MM.1S (cell line): ENCODE measurements around the gene LIMS2.

Source experiments
- DNase-seq: peaks from one replicate; pipeline ENCODE4 v3.0.0-alpha.2; 2015
- H2AFZ ChIP-seq: fragments of 300-600 bp; sonication (generic); 2 replicates; pipeline ENCODE4 v1.6.0; 2016; ENCODE audit warnings: antibody characterized with exemption, low read length
- H3F3A ChIP-seq: fragments of 300-600 bp; sonication (generic); 2 replicates; pipeline ENCODE4 v1.6.1; 2016; ENCODE audit warnings: mild to moderate bottlenecking, antibody characterized with exemption, low read length, moderate library complexity, mixed read lengths; ENCODE audit not compliant: insufficient read depth
- H3K27ac ChIP-seq: fragments of 300-600 bp; sonication (generic); 2 replicates; pipeline ENCODE4 v1.5.1; 2016; ENCODE audit warnings: mild to moderate bottlenecking, low read length
- H3K27me3 ChIP-seq: fragments of 300-600 bp; sonication (generic); replicated peaks from 2 replicates; pipeline ENCODE4 v1.6.0; 2016; ENCODE audit warnings: low read length; ENCODE audit not compliant: insufficient read depth
- H3K36me3 ChIP-seq: fragments of 300-600 bp; sonication (generic); replicated peaks from 2 replicates; pipeline ENCODE4 v1.6.1; 2016; ENCODE audit warnings: mild to moderate bottlenecking, low read length, mixed read lengths; ENCODE audit not compliant: insufficient read depth
- H3K4me1 ChIP-seq: fragments of 300-600 bp; sonication (generic); 2 replicates; pipeline ENCODE4 v1.6.1; 2016; ENCODE audit warnings: low read length, mixed read lengths
- H3K4me2 ChIP-seq: fragments of 300-600 bp; sonication (generic); 2 replicates; pipeline ENCODE4 v1.6.0; 2016; ENCODE audit warnings: low read depth, low read length
- H3K4me3 ChIP-seq: fragments of 300-600 bp; sonication (generic); 2 replicates; pipeline ENCODE4 v1.5.1; 2016; ENCODE audit warnings: low read length, mixed read lengths
- H3K79me2 ChIP-seq: fragments of 300-600 bp; sonication (generic); 2 replicates; pipeline ENCODE4 v1.6.1; 2016; ENCODE audit warnings: mixed run types, low read length, mixed read lengths
- H3K9ac ChIP-seq: fragments of 300-600 bp; sonication (generic); 2 replicates; pipeline ENCODE4 v1.6.1; 2016; ENCODE audit warnings: low read length, mixed read lengths
- H3K9me2 ChIP-seq: fragments of 300-600 bp; sonication (generic); replicated peaks from 2 replicates; pipeline ENCODE4 v1.6.1; 2016; ENCODE audit warnings: mild to moderate bottlenecking, low read length, mixed read lengths; ENCODE audit not compliant: insufficient read depth
- H3K9me3 ChIP-seq: fragments of 300-600 bp; sonication (generic); replicated peaks from 2 replicates; pipeline ENCODE4 v1.6.1; 2016; ENCODE audit warnings: mild to moderate bottlenecking, low read length, mixed read lengths; ENCODE audit not compliant: insufficient read depth
- H4K20me1 ChIP-seq: fragments of 300-600 bp; sonication (generic); 2 replicates; pipeline ENCODE4 v1.6.1; 2016; ENCODE audit warnings: mild to moderate bottlenecking, low read length, moderate library complexity, mixed read lengths; ENCODE audit not compliant: insufficient read depth
- EZH2 ChIP-seq: fragments of 300-600 bp; sonication (generic); optimal IDR thresholded peaks from 2 replicates; pipeline ENCODE3; 2017; ENCODE audit warnings: low read depth, mild to moderate bottlenecking, antibody characterized with exemption, low read length, mixed read lengths
- EZH2phosphoT487 ChIP-seq: fragments of 300-600 bp; sonication (generic); IDR thresholded peaks from 2 replicates; pipeline ENCODE4 v1.6.1; 2018; ENCODE audit warnings: antibody characterized with exemption, low read length
- TF ChIP-seq, protein P1 (sequence below): fragments of 300-600 bp; sonication (generic); IDR thresholded peaks from 2 replicates; pipeline ENCODE4 v1.5.1; 2016; ENCODE audit warnings: antibody characterized with exemption, low read length, mixed read lengths

The LIMS2 gene

GRCh38 chr2:127664895-127665225 lies 10.5 kb downstream of the LIMS2 start:
- Histone ChIP-seq H3K27me3 (peaks cover 5% of the 10 kb centered on the region; the same call in 1 of the 2 replicates), H2AFZ (no peak overlapping the region), H4K20me1 (no peaks in the 10 kb centered on the region), H3K4me3 (no peak overlapping the region), H3K9me2 (no peaks in the 10 kb centered on the region), H3F3A (no peaks in the 10 kb centered on the region), H3K4me1 (no peaks in the 10 kb centered on the region), H3K9ac (no peak overlapping the region), H3K27ac (no peak overlapping the region), H3K36me3 (no peaks in the 10 kb centered on the region), H3K4me2 (no peak overlapping the region), H3K79me2 (no peaks in the 10 kb centered on the region), H3K9me3 (no peaks in the 10 kb centered on the region)
- no peak for DNase-seq
- TF ChIP-seq, protein P1, sequence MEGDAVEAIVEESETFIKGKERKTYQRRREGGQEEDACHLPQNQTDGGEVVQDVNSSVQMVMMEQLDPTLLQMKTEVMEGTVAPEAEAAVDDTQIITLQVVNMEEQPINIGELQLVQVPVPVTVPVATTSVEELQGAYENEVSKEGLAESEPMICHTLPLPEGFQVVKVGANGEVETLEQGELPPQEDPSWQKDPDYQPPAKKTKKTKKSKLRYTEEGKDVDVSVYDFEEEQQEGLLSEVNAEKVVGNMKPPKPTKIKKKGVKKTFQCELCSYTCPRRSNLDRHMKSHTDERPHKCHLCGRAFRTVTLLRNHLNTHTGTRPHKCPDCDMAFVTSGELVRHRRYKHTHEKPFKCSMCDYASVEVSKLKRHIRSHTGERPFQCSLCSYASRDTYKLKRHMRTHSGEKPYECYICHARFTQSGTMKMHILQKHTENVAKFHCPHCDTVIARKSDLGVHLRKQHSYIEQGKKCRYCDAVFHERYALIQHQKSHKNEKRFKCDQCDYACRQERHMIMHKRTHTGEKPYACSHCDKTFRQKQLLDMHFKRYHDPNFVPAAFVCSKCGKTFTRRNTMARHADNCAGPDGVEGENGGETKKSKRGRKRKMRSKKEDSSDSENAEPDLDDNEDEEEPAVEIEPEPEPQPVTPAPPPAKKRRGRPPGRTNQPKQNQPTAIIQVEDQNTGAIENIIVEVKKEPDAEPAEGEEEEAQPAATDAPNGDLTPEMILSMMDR = no peak
- TF ChIP-seq EZH2phosphoT487 (no peak), EZH2 (no peak)

DNA sequence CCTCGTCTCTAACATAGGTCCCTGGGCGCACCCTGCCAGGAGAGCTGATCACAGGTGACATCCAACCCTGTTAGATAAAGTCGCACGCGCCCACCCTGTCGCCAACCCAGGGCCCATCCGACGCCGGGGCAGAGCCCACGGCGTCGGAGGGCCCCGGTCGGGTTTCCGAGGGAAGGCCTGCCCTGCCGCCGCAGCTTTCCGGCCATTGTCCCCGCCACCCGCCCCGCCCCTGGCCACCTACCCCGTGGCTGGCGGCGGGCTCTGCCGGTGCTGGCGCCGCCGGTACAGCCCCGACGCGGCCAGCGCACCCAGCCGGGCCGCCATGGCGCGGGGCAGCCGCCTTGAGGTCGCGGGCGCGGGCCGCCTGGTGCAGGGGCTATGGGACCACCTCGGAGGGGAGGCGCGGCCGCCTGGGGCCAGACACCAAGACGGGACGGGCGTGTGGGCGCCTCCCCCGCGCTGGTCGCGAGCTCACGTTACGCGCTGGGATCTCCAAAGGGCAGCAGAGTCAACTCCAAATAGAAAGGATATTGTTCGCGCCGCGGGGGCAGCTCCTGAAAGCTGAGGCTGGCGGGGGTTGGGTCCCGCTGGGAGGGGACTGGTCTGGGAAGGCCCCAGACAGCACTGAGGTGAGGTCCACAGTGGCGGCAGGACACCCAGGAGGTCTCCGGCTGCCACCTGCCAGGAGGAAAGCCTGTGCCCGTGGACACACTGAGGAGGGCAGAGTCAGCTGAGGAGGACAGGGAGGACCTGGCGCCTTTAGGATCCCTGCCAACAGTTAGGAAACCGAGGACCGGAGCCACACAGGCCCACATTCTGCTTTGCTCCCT lies 11.1 kb downstream of the LIMS2 start:
- Histone ChIP-seq H3K36me3 (no peaks in the 10 kb centered on the region), H3K9ac (no peak overlapping the region), H4K20me1 (no peaks in the 10 kb centered on the region), H3K9me2 (no peaks in the 10 kb centered on the region), H3K79me2 (no peaks in the 10 kb centered on the region), H3K9me3 (no peaks in the 10 kb centered on the region), H3K4me2 (no peak overlapping the region), H2AFZ (no peak overlapping the region), H3K27ac (no peak overlapping the region), H3K4me1 (no peaks in the 10 kb centered on the region), H3K27me3 (peaks cover 5% of the 10 kb centered on the region; the same call in 1 of the 2 replicates), H3F3A (no peaks in the 10 kb centered on the region), H3K4me3 (no peak overlapping the region)
- no peak for DNase-seq
- TF ChIP-seq EZH2 (no peak), EZH2phosphoT487 (no peak)
- TF ChIP-seq, protein P1 = no peak

- no peaks in the 10 kb centered on the region for H3F3A ChIP-seq
- no peak overlapping the region for H3K4me2 ChIP-seq
Measured at GRCh38 chr2:127663566-127664064, 11.7 kb downstream of the LIMS2 start.

More at GRCh38 chr2:127663566-127664064, 11.7 kb downstream of the LIMS2 start:
- H3K4me1 ChIP-seq = no peaks in the 10 kb centered on the region
- no peak overlapping the region for H3K27ac ChIP-seq
- H3K4me3 ChIP-seq = no peak overlapping the region
- no peak for DNase-seq
- H2AFZ ChIP-seq = no peak overlapping the region
- no peaks in the 10 kb centered on the region for H3K36me3 ChIP-seq
- no peaks in the 10 kb centered on the region for H3K9me2 ChIP-seq
- H3K27me3 ChIP-seq = peaks cover 5% of the 10 kb centered on the region; the same call in 1 of the 2 replicates
- H3K9ac ChIP-seq = no peak overlapping the region
- H4K20me1 ChIP-seq = no peaks in the 10 kb centered on the region
- TF ChIP-seq EZH2 = no peak
- TF ChIP-seq, protein P1 = no peak
- TF ChIP-seq EZH2phosphoT487 = no peak
- H3K79me2 ChIP-seq = no peaks in the 10 kb centered on the region
- H3K9me3 ChIP-seq = no peaks in the 10 kb centered on the region
